ENCODE results near the gene GTF2IRD1.

DNA sequence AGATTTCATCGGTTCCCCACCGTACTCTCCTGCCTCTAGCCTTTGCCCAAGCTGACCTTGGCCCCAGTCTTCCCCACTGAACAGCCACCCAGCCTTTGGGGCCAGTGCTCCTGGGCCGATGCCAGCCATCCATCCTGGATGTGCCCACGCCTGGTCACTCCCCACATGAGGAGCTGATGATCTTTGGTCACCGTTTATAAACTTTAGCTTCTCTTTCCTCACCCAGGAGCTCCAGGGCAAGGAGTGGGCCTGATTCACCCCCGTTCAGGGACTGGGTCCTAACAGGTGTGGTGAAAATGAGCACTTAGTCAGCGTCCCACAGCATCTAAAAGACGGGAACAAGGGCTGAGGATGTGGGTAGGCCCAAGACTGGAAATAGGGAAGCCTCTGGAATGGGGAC is 22.9 kb downstream of the GTF2IRD1 start:
- TF ChIP-seq, protein P1, sequence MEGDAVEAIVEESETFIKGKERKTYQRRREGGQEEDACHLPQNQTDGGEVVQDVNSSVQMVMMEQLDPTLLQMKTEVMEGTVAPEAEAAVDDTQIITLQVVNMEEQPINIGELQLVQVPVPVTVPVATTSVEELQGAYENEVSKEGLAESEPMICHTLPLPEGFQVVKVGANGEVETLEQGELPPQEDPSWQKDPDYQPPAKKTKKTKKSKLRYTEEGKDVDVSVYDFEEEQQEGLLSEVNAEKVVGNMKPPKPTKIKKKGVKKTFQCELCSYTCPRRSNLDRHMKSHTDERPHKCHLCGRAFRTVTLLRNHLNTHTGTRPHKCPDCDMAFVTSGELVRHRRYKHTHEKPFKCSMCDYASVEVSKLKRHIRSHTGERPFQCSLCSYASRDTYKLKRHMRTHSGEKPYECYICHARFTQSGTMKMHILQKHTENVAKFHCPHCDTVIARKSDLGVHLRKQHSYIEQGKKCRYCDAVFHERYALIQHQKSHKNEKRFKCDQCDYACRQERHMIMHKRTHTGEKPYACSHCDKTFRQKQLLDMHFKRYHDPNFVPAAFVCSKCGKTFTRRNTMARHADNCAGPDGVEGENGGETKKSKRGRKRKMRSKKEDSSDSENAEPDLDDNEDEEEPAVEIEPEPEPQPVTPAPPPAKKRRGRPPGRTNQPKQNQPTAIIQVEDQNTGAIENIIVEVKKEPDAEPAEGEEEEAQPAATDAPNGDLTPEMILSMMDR (IDR thresholded peaks at IDR 0.05 in 8 of 11, conservative IDR thresholded peaks at IDR 0.05 in 3 of 11) = no peak
- TF ChIP-seq POLR2A (IDR thresholded peaks at IDR 0.05) = no peak

All from spleen (tissue), 7 donors.